Measurements from ENCODE around the gene NPBWR2. TPM values are rescaled to one million over a fixed set of nuclear protein-coding genes. Genes with fewer than 3 reads are reported as not detected.
"Not testable (repeated sequence)": the region's sequence is repeated elsewhere in the genome, so short reads cannot be mapped to it uniquely, and the experiment has no call there.

NPBWR2 gene
- polyA plus RNA-seq, 1 of the 3 experiments (the other 2 are of a cell fraction) = not detected

- H2AFZ ChIP-seq (ENCODE audit: low read depth); H3K36me3 ChIP-seq (replicated peaks in 1 of 2; ENCODE audit: control insufficient read depth in 1 of 2, insufficient read depth in 2 of 2, low read length in 1 of 2); H3F3A ChIP-seq (replicated peaks; ENCODE audit: insufficient read depth); POLR2A ChIA-PET; H3K4me3 ChIP-seq (ENCODE audit: low read depth in 2 of 2, low read length in 1 of 2); DNase-seq; H3K4me2 ChIP-seq; H3K27me3 ChIP-seq (ENCODE audit: insufficient read depth); H3K79me2 ChIP-seq (ENCODE audit: insufficient read depth); H3K9ac ChIP-seq; H3K27ac ChIP-seq (ENCODE audit: low read depth in 2 of 2, low read length in 1 of 2); H3K9me2 ChIP-seq; H4K20me1 ChIP-seq (ENCODE audit: insufficient read depth); H3K9me3 ChIP-seq: not testable (repeated sequence)
- H3K4me1 ChIP-seq (ENCODE audit: control insufficient read depth in 1 of 2, insufficient read depth in 2 of 2, low read depth in 1 of 2, low read length in 1 of 2) = peaks cover 0 to 35% of the 10 kb centered on the region in 2 experiments; a peak in 2 of 4 replicates
- CTCF ChIA-PET = interaction anchor here (2.0 to 12.9 kb wide), 2 partner anchors 14 to 28 kb away, joined by 6 to 252 read pairs; partner anchors contain the start of gene NPBWR2
- 94% methylated on average over 10 of the region's 36 CpGs for WGBS (ENCODE audit: low lambda C conversion rate)
Observed at GRCh38 chr20:64087226-64087825, 20.0 kb downstream of the NPBWR2 start.

- 83% methylated on average over 10 of the region's 11 CpGs for WGBS (ENCODE audit: low lambda C conversion rate)
- Histone ChIP-seq H3F3A (replicated peaks; ENCODE audit: insufficient read depth) (peaks cover 2% of the 10 kb centered on the region), H3K4me1 (ENCODE audit: control insufficient read depth in 1 of 2, insufficient read depth in 2 of 2, low read depth in 1 of 2, low read length in 1 of 2) (peaks cover 0 to 32% of the 10 kb centered on the region in 2 experiments; a peak in 2 of 4 replicates), H3K27me3 (ENCODE audit: insufficient read depth) (no peaks in the 10 kb centered on the region; the same call in 1 of the 2 replicates), H4K20me1 (ENCODE audit: insufficient read depth) (no peaks in the 10 kb centered on the region), H3K79me2 (ENCODE audit: insufficient read depth) (no peaks in the 10 kb centered on the region), H3K9me2 (no peaks in the 10 kb centered on the region), H3K9ac (no peak overlapping the region), H3K27ac (ENCODE audit: low read depth in 2 of 2, low read length in 1 of 2) (no peak overlapping the region), H3K9me3 (no peaks in the 10 kb centered on the region), H2AFZ (ENCODE audit: low read depth) (no peak overlapping the region), H3K4me2 (no peak overlapping the region), H3K36me3 (replicated peaks in 1 of 2; ENCODE audit: control insufficient read depth in 1 of 2, insufficient read depth in 2 of 2, low read length in 1 of 2) (no peaks in the 10 kb centered on the region), H3K4me3 (ENCODE audit: low read depth in 2 of 2, low read length in 1 of 2) (no peak overlapping the region)
- ChIA-PET CTCF (interaction anchor here (1.5 to 12.9 kb wide), 3 partner anchors 15 to 107 kb away, joined by 3 to 252 read pairs (median 6); partner anchors contain the start of genes NPBWR2 and SAMD10), POLR2A (no interaction called here)
- TF ChIP-seq JUND (IDR thresholded peaks at IDR 0.05) (no peak), TCF12 (IDR thresholded peaks at IDR 0.05) (no peak), EP300 (IDR thresholded peaks at IDR 0.05; ENCODE audit: borderline replicate concordance in 1 of 2, low read depth in 1 of 2, low read length in 1 of 2) (no peak), CHD2 (IDR thresholded peaks at IDR 0.05; ENCODE audit: low read length, partially characterized antibody) (no peak), IRF3 (IDR thresholded peaks at IDR 0.05; ENCODE audit: low read depth, low read length) (no peak), POLR2AphosphoS5 (IDR thresholded peaks at IDR 0.05; ENCODE audit: low read depth, low read length) (no peak)
- no peak for DNase-seq
Observed at GRCh38 chr20:64086801-64087200, 20.6 kb downstream of the NPBWR2 start.

GRCh38 chr20:64084685-64085152 lies 22.6 kb downstream of the NPBWR2 start:
- H3K9me3 ChIP-seq = no peaks in the 10 kb centered on the region
- no peak overlapping the region for H3K4me3 ChIP-seq (ENCODE audit: low read depth in 2 of 2, low read length in 1 of 2)
- 13% methylated on average over 7 of the region's 23 CpGs for WGBS (ENCODE audit: low lambda C conversion rate)
- H3K4me1 ChIP-seq (ENCODE audit: control insufficient read depth in 1 of 2, insufficient read depth in 2 of 2, low read depth in 1 of 2, low read length in 1 of 2) = peaks cover 0 to 26% of the 10 kb centered on the region in 2 experiments; a peak in 2 of 4 replicates
- H3K79me2 ChIP-seq (ENCODE audit: insufficient read depth) = no peaks in the 10 kb centered on the region
- no peaks in the 10 kb centered on the region for H3K9me2 ChIP-seq
- CTCF ChIA-PET = interaction anchor here (0.9 to 12.9 kb wide), 11 partner anchors 11 to 171 kb away, joined by 3 to 252 read pairs (median 11); partner anchors contain the start of genes C20orf204, NPBWR2 and PCMTD2
- no peak overlapping the region for H2AFZ ChIP-seq (ENCODE audit: low read depth)
- H3K9ac ChIP-seq = no peak overlapping the region
- TF ChIP-seq RFX5 (IDR thresholded peaks at IDR 0.05; ENCODE audit: low read length) (no peak), GATA2 (CRISPR knock-in tag; IDR thresholded peaks at IDR 0.05) (no peak), CHD2 (IDR thresholded peaks at IDR 0.05; ENCODE audit: low read length, partially characterized antibody) (no peak), PBX3 (IDR thresholded peaks at IDR 0.05) (no peak), RCOR1 (IDR thresholded peaks at IDR 0.05; ENCODE audit: low read length) (no peak), FOXM1 (IDR thresholded peaks at IDR 0.05; ENCODE audit: low read depth) (no peak), TEAD4 (IDR thresholded peaks at IDR 0.05; ENCODE audit: borderline replicate concordance, insufficient read depth) (no peak), NFIC (IDR thresholded peaks at IDR 0.05; ENCODE audit: borderline replicate concordance) (no peak), REST (IDR thresholded peaks at IDR 0.05; ENCODE audit: low read depth, low read length) (no peak)
- no peaks in the 10 kb centered on the region for H4K20me1 ChIP-seq (ENCODE audit: insufficient read depth)
- peaks cover 11% of the 10 kb centered on the region for H3F3A ChIP-seq (replicated peaks; ENCODE audit: insufficient read depth)
- no peak for DNase-seq
- H3K27ac ChIP-seq (ENCODE audit: low read depth in 2 of 2, low read length in 1 of 2) = no peak overlapping the region
- H3K4me2 ChIP-seq = no peak overlapping the region
- no peaks in the 10 kb centered on the region for H3K36me3 ChIP-seq (replicated peaks in 1 of 2; ENCODE audit: control insufficient read depth in 1 of 2, insufficient read depth in 2 of 2, low read length in 1 of 2)
- POLR2A ChIA-PET = interaction anchor here (1.2 kb wide), 1 partner anchor 171 kb away, joined by 4 read pairs; the partner anchor contains the start of gene PCMTD2
- H3K27me3 ChIP-seq (ENCODE audit: insufficient read depth) = no peaks in the 10 kb centered on the region; the same call in 1 of the 2 replicates

Measured in SK-N-SH (cell line).